Panc1 (cell line): ENCODE measurements around the gene FUCA2. TPM values are rescaled to one million over a fixed set of nuclear protein-coding genes. Genes with fewer than 3 reads are reported as not detected.
"Not testable (repeated sequence)": the region's sequence is repeated elsewhere in the genome, so short reads cannot be mapped to it uniquely, and the experiment has no call there.

Experiments
- ATAC-seq: fragments of 200-7000 bp; cut with Tn5 transposase; 2 replicates; pipeline ENCODE4 v1.9.1; 2020; ENCODE audit warnings: mild to moderate bottlenecking, moderate library complexity
- BruUV-seq: library from RNA; stranded (reverse); fragments of 400-500 nt; replicated peaks from 2 replicates; lab custom pipeline; 2021; lab: Mats Ljungman, UMichigan
- CTCF ChIA-PET: fragments of 300-600 bp; sonication (Branson Sonifier 250); formaldehyde crosslinking; loops from one replicate; lab custom pipeline; 2022; ENCODE audit warnings: antibody characterized with exemption; lab: Charles Lee
- POLR2A ChIA-PET: fragments of 300-600 bp; sonication (Branson Sonifier 250); formaldehyde crosslinking; loops from one replicate; lab custom pipeline; 2022; ENCODE audit warnings: antibody characterized with exemption; lab: Charles Lee
- DNase-seq: peaks from one replicate; pipeline ENCODE4 v3.0.0-alpha.2; 2010; ENCODE audit warnings: low read depth, low spot score
- H3K27ac ChIP-seq: 2 replicates; pipeline ENCODE4 v1.5.1; 2011; ENCODE audit warnings: mild to moderate bottlenecking, low read length, inconsistent platforms
- H3K27me3 ChIP-seq: fragments of 200-500 bp; sonication (Bioruptor generic); 2 replicates; pipeline ENCODE4 v1.6.0; 2014; ENCODE audit warnings: low read length, inconsistent platforms; ENCODE audit not compliant: control insufficient read depth, insufficient read depth
- H3K36me3 ChIP-seq: fragments of 200-500 bp; sonication (Bioruptor generic); 2 replicates; pipeline ENCODE4 v1.5.1; 2014; ENCODE audit warnings: inconsistent platforms, mild to moderate bottlenecking, low read length, moderate library complexity; ENCODE audit not compliant: control insufficient read depth, insufficient read depth
- H3K4me1 ChIP-seq: 2 replicates; pipeline ENCODE4 v1.5.1; 2011; ENCODE audit warnings: inconsistent platforms, mild to moderate bottlenecking, low read length, moderate library complexity; ENCODE audit not compliant: control insufficient read depth, insufficient read depth
- H3K4me3 ChIP-seq, 2 experiments: 2 replicates each; pipeline ENCODE4 v1.5.1; 2011 to 2012; ENCODE audit warnings: low read depth in 2 of 2, low read length in 2 of 2, mild to moderate bottlenecking in 2 of 2, inconsistent platforms in 1 of 2, moderate library complexity in 1 of 2
- H3K9me3 ChIP-seq: fragments of 200-500 bp; sonication (Bioruptor generic); 2 replicates; pipeline ENCODE4 v1.5.1; 2014; ENCODE audit warnings: low read depth, mild to moderate bottlenecking, inconsistent platforms, low read length, moderate library complexity; ENCODE audit not compliant: control insufficient read depth, insufficient read depth
- CTCF ChIP-seq: fragments of 450-650 bp; IDR thresholded peaks from 2 replicates; pipeline ENCODE4 v1.5.1; 2017; ENCODE audit warnings: mild to moderate bottlenecking
- POLR2AphosphoS5 ChIP-seq: IDR thresholded peaks from 2 replicates; pipeline ENCODE4 v1.6.1; 2012; ENCODE audit warnings: mild to moderate bottlenecking, low read depth, low read length, moderate library complexity
- REST ChIP-seq, 2 experiments: IDR thresholded peaks; 2 replicates each; pipeline ENCODE4 v1.6.1; 2011 to 2012; ENCODE audit warnings: low read depth in 2 of 2, control low read depth in 1 of 2, low read length in 1 of 2, mild to moderate bottlenecking in 1 of 2, moderate library complexity in 1 of 2; ENCODE audit not compliant: insufficient read depth in 1 of 2
- SIN3A ChIP-seq: IDR thresholded peaks from 2 replicates; pipeline ENCODE4 v1.6.1; 2012; ENCODE audit warnings: low read depth, mild to moderate bottlenecking, low read length, moderate library complexity, borderline replicate concordance; ENCODE audit not compliant: insufficient read depth
- TCF7L2 ChIP-seq: IDR thresholded peaks from 2 replicates; pipeline ENCODE4 v1.6.1; 2011; ENCODE audit warnings: mild to moderate bottlenecking, low read depth, low read length, inconsistent platforms
- in situ Hi-C: cut with HindIII; loops from 2 replicates; pipeline ENCODE4 v1.10.0; 2016; ENCODE audit warnings: low sequenced_read_pairs, low pct_unique_long_range_greater_than_20kb
- intact Hi-C: fragments of 100-400 bp; cut with micrococcal nuclease; formaldehyde crosslinking; loops from one replicate; pipeline ENCODE4 v1.10.0; 2022; ENCODE audit not compliant: unreplicated experiment
- total RNA-seq: library from RNA; stranded (reverse); gene quantifications from one replicate; pipeline ENCODE4 v1.2.1, GENCODE V29; 2021; ENCODE audit not compliant: unreplicated experiment

The FUCA2 gene
- total RNA-seq, 1 experiment from 2014 or later, result 68.1 TPM

GRCh38 chr6:143449714-143450452 is 61.6 kb downstream of the FUCA2 start:
- H3K4me1 ChIP-seq, result peaks cover 14% of the 10 kb centered on the region
- in situ Hi-C loops, result no loop called here
- peak overlapping the region; percentile 89 to 92 for H3K4me3 ChIP-seq
- intact Hi-C loops, result no loop called here
- H3K27me3 ChIP-seq, result no peaks in the 10 kb centered on the region
- CTCF ChIA-PET, result no interaction called here
- TSS peak; percentile 87 for BruUV-seq
- DNase-seq, result no peak
- TF ChIP-seq REST (IDR thresholded peaks at IDR 0.05; ENCODE audit: insufficient read depth in 1 of 2, low read depth in 2 of 2, low read length in 1 of 2) (no peak), CTCF (no peak), SIN3A (no peak), TCF7L2 (no peak), POLR2AphosphoS5 (no peak)
- H3K9me3 ChIP-seq, result no peaks in the 10 kb centered on the region
- H3K27ac ChIP-seq, result peak overlapping the region; percentile 95
- ATAC-seq, result peak; percentile 13; the same call in 1 of the 2 replicates
- H3K36me3 ChIP-seq, result peaks cover 2% of the 10 kb centered on the region; the same call in 1 of the 2 replicates
- POLR2A ChIA-PET, result no interaction called here

GRCh38 chr6:143449082-143449713 is 62.3 kb downstream of the FUCA2 start:
- POLR2A ChIA-PET, result no interaction called here
- intact Hi-C loops (no loop called here), in situ Hi-C loops (no loop called here)
- TF ChIP-seq CTCF (no peak), SIN3A (no peak), REST (IDR thresholded peaks at IDR 0.05; ENCODE audit: insufficient read depth in 1 of 2, low read depth in 2 of 2, low read length in 1 of 2) (no peak), POLR2AphosphoS5 (no peak), TCF7L2 (no peak)
- peak overlapping the region; percentile 89 to 92 for H3K4me3 ChIP-seq
- BruUV-seq, result no TSS peak
- no peaks in the 10 kb centered on the region for H3K9me3 ChIP-seq
- peak overlapping the region; percentile 95 for H3K27ac ChIP-seq
- H3K4me1 ChIP-seq, result peaks cover 14% of the 10 kb centered on the region
- CTCF ChIA-PET, result no interaction called here
- no peak for ATAC-seq
- peaks cover 2% of the 10 kb centered on the region; the same call in 1 of the 2 replicates for H3K36me3 ChIP-seq
- no peaks in the 10 kb centered on the region for H3K27me3 ChIP-seq
- DNase-seq, result no peak

GRCh38 chr6:143447865-143448264 is 63.7 kb downstream of the FUCA2 start:
- in situ Hi-C loops, POLR2A ChIA-PET, ATAC-seq: not testable (repeated sequence)

More at GRCh38 chr6:143447865-143448264, 63.7 kb downstream of the FUCA2 start:
- H3K4me3 ChIP-seq, CTCF ChIA-PET, H3K27me3 ChIP-seq, H3K36me3 ChIP-seq, H3K27ac ChIP-seq, H3K9me3 ChIP-seq, intact Hi-C loops, DNase-seq, BruUV-seq: not testable (repeated sequence)
- H3K4me1 ChIP-seq, result peaks cover 14% of the 10 kb centered on the region
